ENCODE measurements around the gene FCRL1. TPM values are rescaled to one million over a fixed set of nuclear protein-coding genes. Genes with fewer than 3 reads are reported as not detected.

The FCRL1 gene
- total and polyA plus RNA-seq, 9 donors: 0.05 to 0.37 (median 0.14) TPM; not detected in 3

Other genes with a start within 250 kb of the FCRL1 start
- gene FCRL4, start 222.0 kb downstream of the FCRL1 start, total RNA-seq: not detected
- gene FCRL4, start 222.0 kb downstream of the FCRL1 start, polyA plus RNA-seq (ENCODE audit: insufficient read depth in 1 of 8, insufficient read length in 8 of 8, low replicate concordance in 1 of 8): not detected
- gene FCRL3, start 119.4 kb downstream of the FCRL1 start, total RNA-seq: 0.04 TPM
- under 1 TPM in 3 of 8 donors, not detected in 5; 0.04 to 0.19 (median 0.12) TPM for gene FCRL3, start 119.4 kb downstream of the FCRL1 start, polyA plus RNA-seq (ENCODE audit: insufficient read depth in 1 of 8, insufficient read length in 8 of 8, low replicate concordance in 1 of 8)
- gene FCRL2, start 43.0 kb downstream of the FCRL1 start, total RNA-seq: not detected
- under 1 TPM in 3 of 8 donors, not detected in 5; 0.08 to 0.34 (median 0.12) TPM for gene FCRL2, start 43.0 kb downstream of the FCRL1 start, polyA plus RNA-seq (ENCODE audit: insufficient read depth in 1 of 8, insufficient read length in 8 of 8, low replicate concordance in 1 of 8)
- gene CD5L, start 21.7 kb upstream of the FCRL1 start, total RNA-seq: not detected
- gene CD5L, start 21.7 kb upstream of the FCRL1 start, polyA plus RNA-seq (ENCODE audit: insufficient read depth in 1 of 8, insufficient read length in 8 of 8, low replicate concordance in 1 of 8): under 1 TPM in 3 of 8 donors, not detected in 5; 0.06 to 0.12 (median 0.07) TPM
- gene KIRREL1, start 173.5 kb upstream of the FCRL1 start, total RNA-seq: 26.2 TPM
- 10 to 100 TPM; 21.6 to 55.3 (median 37.3) TPM for gene KIRREL1, start 173.5 kb upstream of the FCRL1 start, polyA plus RNA-seq (ENCODE audit: insufficient read depth in 1 of 8, insufficient read length in 8 of 8, low replicate concordance in 1 of 8)